BJ (cell line): Measurements from ENCODE around the gene NLRP10. TPM values are rescaled to one million over a fixed set of nuclear protein-coding genes. Genes with fewer than 3 reads are reported as not detected.

Experiments used
- CTCF ChIA-PET: fragments of 350-600 bp; formaldehyde crosslinking; extraction: SDS; loops from one replicate; lab custom pipeline; 2021; ENCODE audit warnings: antibody characterized with exemption, inconsistent platforms; lab: Yijun Ruan, JAX
- POLR2A ChIA-PET: fragments of 300-600 bp; sonication (Branson Sonifier 250); formaldehyde crosslinking; extraction: SDS; loops from one replicate; lab custom pipeline; 2021; ENCODE audit warnings: antibody characterized with exemption; lab: Charles Lee
- DNase-seq: peaks from one replicate; pipeline ENCODE4 v3.0.0-alpha.2; 2011; ENCODE audit warnings: low read depth
- H3K27me3 ChIP-seq: 2 replicates; pipeline ENCODE4 v1.6.0; 2011; ENCODE audit warnings: low read length; ENCODE audit not compliant: control insufficient read depth, insufficient read depth
- H3K36me3 ChIP-seq: 2 replicates; pipeline ENCODE4 v1.5.1; 2011; ENCODE audit warnings: low read length; ENCODE audit not compliant: control insufficient read depth, insufficient read depth
- H3K4me3 ChIP-seq: 2 replicates; pipeline ENCODE4 v1.5.1; 2011; ENCODE audit warnings: low read depth, mild to moderate bottlenecking, control low read depth, low read length
- polyA plus RNA-seq: library from polyadenylated mRNA; depleted of rRNA; stranded (reverse); fragments of >200 nt; gene quantifications from 2 replicates; pipeline ENCODE4 v1.2.3, GENCODE V29; 2011
- TF ChIP-seq, protein P1 (sequence below): IDR thresholded peaks from 2 replicates; pipeline ENCODE4 v1.5.1; 2011; ENCODE audit warnings: low read depth, mild to moderate bottlenecking, control low read depth, inconsistent platforms, low read length, moderate library complexity; ENCODE audit not compliant: insufficient read depth

Gene NLRP10
- polyA plus RNA-seq, 1 experiment: 5.1 TPM

DNA sequence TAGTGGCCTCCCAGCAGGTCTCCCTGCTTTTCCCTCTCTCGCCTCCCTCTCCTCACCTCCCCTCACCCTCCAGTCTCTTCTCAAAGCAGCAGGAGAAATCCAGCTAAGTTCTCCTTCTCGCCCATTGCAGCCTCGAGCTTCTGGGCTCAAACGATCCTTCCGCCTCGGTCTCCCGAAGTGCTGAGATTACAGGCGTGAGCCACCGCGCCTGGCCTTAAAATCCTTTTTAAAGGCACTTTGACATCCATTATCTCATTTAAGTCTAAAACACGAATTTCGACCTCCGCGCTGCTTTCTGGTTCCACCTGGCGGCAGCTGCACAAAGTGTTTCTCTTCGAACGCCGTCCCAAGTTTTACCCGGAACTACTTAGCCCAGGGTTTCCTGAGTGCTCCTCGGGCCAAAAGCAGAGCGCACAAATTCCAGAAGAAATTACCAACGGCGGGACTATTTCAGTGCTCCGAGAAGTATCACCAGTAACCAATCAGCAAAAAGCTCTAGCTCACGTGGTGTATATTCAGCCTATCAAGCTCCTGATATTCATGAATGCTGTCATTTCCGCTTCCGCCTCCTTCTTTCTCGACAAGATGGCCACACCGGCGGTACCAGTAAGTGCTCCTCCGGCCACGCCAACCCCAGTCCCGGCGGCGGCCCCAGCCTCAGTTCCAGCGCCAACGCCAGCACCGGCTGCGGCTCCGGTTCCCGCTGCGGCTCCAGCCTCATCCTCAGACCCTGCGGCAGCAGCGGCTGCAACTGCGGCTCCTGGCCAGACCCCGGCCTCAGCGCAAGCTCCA, 21.7 kb upstream of the NLRP10 start, which contains the start of gene EIF3F:
TSS of gene EIF3F (plus strand) at position 570 of the 792 bp plus-strand sequence. CDS start at position 586, 16 bp downstream.
- H3K27me3 ChIP-seq: no peaks in the 10 kb centered on the region
- TF ChIP-seq, protein P1, sequence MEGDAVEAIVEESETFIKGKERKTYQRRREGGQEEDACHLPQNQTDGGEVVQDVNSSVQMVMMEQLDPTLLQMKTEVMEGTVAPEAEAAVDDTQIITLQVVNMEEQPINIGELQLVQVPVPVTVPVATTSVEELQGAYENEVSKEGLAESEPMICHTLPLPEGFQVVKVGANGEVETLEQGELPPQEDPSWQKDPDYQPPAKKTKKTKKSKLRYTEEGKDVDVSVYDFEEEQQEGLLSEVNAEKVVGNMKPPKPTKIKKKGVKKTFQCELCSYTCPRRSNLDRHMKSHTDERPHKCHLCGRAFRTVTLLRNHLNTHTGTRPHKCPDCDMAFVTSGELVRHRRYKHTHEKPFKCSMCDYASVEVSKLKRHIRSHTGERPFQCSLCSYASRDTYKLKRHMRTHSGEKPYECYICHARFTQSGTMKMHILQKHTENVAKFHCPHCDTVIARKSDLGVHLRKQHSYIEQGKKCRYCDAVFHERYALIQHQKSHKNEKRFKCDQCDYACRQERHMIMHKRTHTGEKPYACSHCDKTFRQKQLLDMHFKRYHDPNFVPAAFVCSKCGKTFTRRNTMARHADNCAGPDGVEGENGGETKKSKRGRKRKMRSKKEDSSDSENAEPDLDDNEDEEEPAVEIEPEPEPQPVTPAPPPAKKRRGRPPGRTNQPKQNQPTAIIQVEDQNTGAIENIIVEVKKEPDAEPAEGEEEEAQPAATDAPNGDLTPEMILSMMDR: peak; percentile 80
- peaks cover 2% of the 10 kb centered on the region; the same call in 1 of the 2 replicates for H3K36me3 ChIP-seq
- H3K4me3 ChIP-seq: peak within 1 kb of the TSS; percentile 78
- ChIA-PET POLR2A (interaction anchor here (0.6 to 1.2 kb wide), 12 partner anchors 9 to 1603 kb away, joined by 3 to 8 read pairs (median 4); partner anchors contain the start of gene NLRP10), CTCF (interaction anchor here (0.7 to 6.1 kb wide), 35 partner anchors 9 to 1789 kb away, joined by 3 to 196 read pairs (median 4); partner anchors contain the start of gene NLRP10)
- peak; percentile 99 for DNase-seq

DNA sequence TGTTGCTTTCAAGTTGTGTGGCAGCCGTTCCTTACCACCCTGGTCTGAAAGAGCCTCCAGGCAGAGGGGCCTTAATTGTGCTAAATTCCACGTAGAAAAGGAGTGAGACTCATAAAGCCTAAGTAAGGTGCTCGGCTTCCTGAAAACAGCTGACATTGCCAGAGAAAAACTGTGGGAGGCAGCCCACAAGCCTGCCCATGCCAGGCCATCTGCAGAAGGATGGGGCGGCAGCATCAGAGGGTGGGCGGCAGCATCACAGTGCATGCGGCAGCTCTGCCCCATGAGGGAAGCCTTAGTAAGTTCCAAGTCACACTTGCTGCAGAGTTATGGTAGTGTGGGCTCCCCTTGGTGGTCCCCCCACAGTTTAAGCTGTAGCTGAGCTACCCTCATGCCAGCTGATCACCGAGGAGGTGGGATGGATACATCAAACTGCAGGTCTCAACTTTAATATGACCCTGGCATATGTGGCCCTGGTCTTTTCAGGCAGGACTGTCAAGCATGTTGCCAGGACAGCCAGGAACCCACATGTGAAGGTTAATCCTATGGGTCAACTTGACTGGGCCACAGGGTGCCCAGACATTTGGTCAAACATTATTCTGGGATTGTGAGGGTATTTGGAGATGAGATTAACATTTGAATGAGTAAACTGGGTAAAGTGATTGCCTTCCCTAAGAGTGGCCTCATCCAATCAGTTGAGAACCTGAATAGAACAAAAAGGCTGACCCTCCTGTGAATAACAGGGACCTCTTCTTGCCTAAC, 18.8 kb upstream of the NLRP10 start:
- POLR2A ChIA-PET: interaction anchor here (0.5 kb wide), 1 partner anchor 83 kb away, joined by 3 read pairs; no protein-coding TSS in a partner anchor
- no peak overlapping the region for H3K4me3 ChIP-seq
- TF ChIP-seq, protein P1: no peak
- no peaks in the 10 kb centered on the region for H3K27me3 ChIP-seq
- no peaks in the 10 kb centered on the region; the same call in 1 of the 2 replicates for H3K36me3 ChIP-seq
- CTCF ChIA-PET: interaction anchor here (5.4 to 6.1 kb wide), 2 partner anchors 79 to 91 kb away, joined by 129 to 196 read pairs; no protein-coding TSS in a partner anchor
- DNase-seq: no peak

DNA sequence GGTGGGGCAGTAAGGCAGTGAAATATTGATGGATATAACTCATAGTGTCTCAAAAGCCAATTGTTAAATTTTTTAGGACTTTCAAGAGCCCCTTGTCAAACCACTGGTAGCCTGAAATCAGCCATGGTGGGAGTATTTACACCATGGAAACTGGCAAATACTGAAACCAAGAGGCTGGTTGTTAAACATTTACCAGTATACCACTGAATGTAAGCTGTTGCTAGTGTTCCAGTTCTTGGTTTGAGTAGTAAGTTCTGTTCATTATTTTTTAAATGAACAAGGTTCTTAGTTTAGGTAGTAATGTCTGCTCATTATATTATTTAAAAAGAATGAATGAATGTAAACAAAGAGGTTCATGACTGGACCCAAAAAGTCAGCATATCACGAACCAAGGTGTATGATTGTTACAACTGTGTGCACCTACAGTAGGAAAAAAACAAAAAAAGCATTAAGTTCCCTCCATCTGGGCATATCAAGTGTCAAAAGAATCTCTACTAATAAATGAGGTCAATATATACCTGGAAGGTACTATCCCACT, 17.4 kb upstream of the NLRP10 start:
- no peak for DNase-seq
- ChIA-PET CTCF (interaction anchor here (5.4 to 6.1 kb wide), 2 partner anchors 78 to 89 kb away, joined by 129 to 196 read pairs; no protein-coding TSS in a partner anchor), POLR2A (no interaction called here)
- TF ChIP-seq, protein P1: no peak
- H3K27me3 ChIP-seq: no peaks in the 10 kb centered on the region
- H3K36me3 ChIP-seq: no peaks in the 10 kb centered on the region
- no peak overlapping the region for H3K4me3 ChIP-seq

DNA sequence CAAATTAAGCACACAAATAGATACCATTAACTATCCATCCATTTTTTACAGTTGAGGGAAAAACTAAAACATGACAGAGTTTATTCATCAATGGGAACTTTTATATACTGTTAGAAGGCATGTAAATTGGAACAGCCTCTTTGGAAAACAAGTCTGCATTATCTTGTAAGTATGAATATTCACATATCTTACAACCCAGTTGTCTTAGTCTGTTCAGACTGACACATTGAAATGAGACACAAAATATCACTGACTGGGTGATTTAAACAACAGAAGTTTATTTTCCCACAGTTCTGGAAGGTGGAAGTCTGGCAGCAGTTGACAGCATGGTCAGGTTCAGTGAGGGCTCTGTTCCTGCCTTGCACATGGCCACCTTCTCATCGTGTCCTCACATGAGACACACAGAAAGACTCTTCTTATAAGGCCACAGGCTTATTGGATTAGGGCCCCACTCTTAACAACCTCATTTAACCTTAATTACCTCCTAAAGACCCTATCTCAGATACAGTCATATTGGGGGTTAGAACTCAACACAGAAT, 16.4 kb upstream of the NLRP10 start:
- ChIA-PET POLR2A (no interaction called here), CTCF (interaction anchor here (6.1 kb wide), 1 partner anchor 77 kb away, joined by 196 read pairs; no protein-coding TSS in a partner anchor)
- Histone ChIP-seq H3K27me3 (no peaks in the 10 kb centered on the region), H3K36me3 (no peaks in the 10 kb centered on the region), H3K4me3 (no peak overlapping the region)
- no peak for DNase-seq
- TF ChIP-seq, protein P1: no peak
